IMR-90 (cell line): ENCODE measurements around the gene CES4A. TPM values are rescaled to one million over a fixed set of nuclear protein-coding genes. Genes with fewer than 3 reads are reported as not detected.

Experiments used
- ATAC-seq: fragments of 200-7000 bp; cut with Tn5 transposase; 2 replicates; pipeline ENCODE4 v1.9.1; 2020; ENCODE audit warnings: low read depth, mild to moderate bottlenecking, moderate library complexity
- BruUV-seq: library from RNA; stranded (reverse); fragments of 400-500 nt; replicated peaks from 2 replicates; lab custom pipeline; 2021; lab: Mats Ljungman, UMichigan
- CTCF ChIA-PET: fragments of 300-600 bp; formaldehyde crosslinking; extraction: SDS; loops from one replicate; lab custom pipeline; 2021; ENCODE audit warnings: antibody characterized with exemption; lab: Yijun Ruan, JAX
- POLR2A ChIA-PET: fragments of 300-600 bp; sonication (Branson Sonifier 250); formaldehyde crosslinking; loops from one replicate; lab custom pipeline; 2022; ENCODE audit warnings: antibody characterized with exemption; ENCODE audit not compliant: unreplicated experiment; lab: Charles Lee
- DNase-seq: peaks from one replicate; pipeline ENCODE4 v3.0.0; 2013
- H2AFZ ChIP-seq: replicated peaks from 2 replicates; pipeline ENCODE3; 2013; ENCODE audit warnings: low read length, mild to moderate bottlenecking; ENCODE audit not compliant: poor library complexity
- H2AK5ac ChIP-seq: 2 replicates; pipeline ENCODE4 v1.6.1; 2013; ENCODE audit warnings: low read depth, low read length, inconsistent platforms
- H2AK9ac ChIP-seq: replicated peaks from 2 replicates; pipeline ENCODE3; 2013; ENCODE audit warnings: mild to moderate bottlenecking, low read depth, low read length, moderate library complexity; ENCODE audit not compliant: poor library complexity
- H2BK120ac ChIP-seq: 2 replicates; pipeline ENCODE4 v1.6.1; 2013; ENCODE audit warnings: low read depth, low read length, inconsistent platforms
- H2BK15ac ChIP-seq: 3 replicates; pipeline ENCODE4 v1.6.1; 2013; ENCODE audit warnings: low read depth, low read length, inconsistent platforms
- H2BK20ac ChIP-seq: 2 replicates; pipeline ENCODE4 v1.6.1; 2013; ENCODE audit warnings: low read depth, mild to moderate bottlenecking, inconsistent platforms, low read length, moderate library complexity
- H2BK5ac ChIP-seq: 2 replicates; pipeline ENCODE4 v1.6.1; 2013; ENCODE audit warnings: mild to moderate bottlenecking, low read depth, low read length, inconsistent platforms; ENCODE audit not compliant: poor library complexity, severe bottlenecking
- H3K14ac ChIP-seq: replicated peaks from 2 replicates; pipeline ENCODE4 v1.6.1; 2013; ENCODE audit warnings: low read depth, low read length, inconsistent platforms
- H3K18ac ChIP-seq: 2 replicates; pipeline ENCODE4 v1.6.1; 2013; ENCODE audit warnings: low read depth, low read length, control low read depth
- H3K23ac ChIP-seq: 2 replicates; pipeline ENCODE4 v1.6.1; 2013; ENCODE audit warnings: low read depth, low read length, inconsistent platforms
- H3K27ac ChIP-seq: 2 replicates; pipeline ENCODE4 v1.5.1; 2013; ENCODE audit warnings: mild to moderate bottlenecking, control low read depth, low read length; ENCODE audit not compliant: insufficient read depth
- H3K27me3 ChIP-seq: 2 replicates; pipeline ENCODE4 v1.6.1; 2013; ENCODE audit warnings: low read length; ENCODE audit not compliant: control insufficient read depth, insufficient read depth
- H3K36me3 ChIP-seq: 2 replicates; pipeline ENCODE4 v1.6.1; 2013; ENCODE audit warnings: low read length, mixed read lengths; ENCODE audit not compliant: control insufficient read depth, insufficient read depth
- H3K4ac ChIP-seq: 2 replicates; pipeline ENCODE4 v1.6.1; 2013; ENCODE audit warnings: low read depth, low read length, inconsistent platforms
- H3K4me1 ChIP-seq: 2 replicates; pipeline ENCODE4 v1.6.1; 2013; ENCODE audit warnings: low read length, mixed read lengths; ENCODE audit not compliant: control insufficient read depth, insufficient read depth
- H3K4me2 ChIP-seq: 2 replicates; pipeline ENCODE4 v1.6.1; 2013; ENCODE audit warnings: low read depth, mild to moderate bottlenecking, control low read depth, low read length, moderate library complexity
- H3K4me3 ChIP-seq: 2 replicates; pipeline ENCODE4 v1.5.1; 2013; ENCODE audit warnings: low read depth, mild to moderate bottlenecking, control low read depth, low read length, moderate library complexity; ENCODE audit not compliant: insufficient read depth
- H3K56ac ChIP-seq: 2 replicates; pipeline ENCODE4 v1.6.1; 2013; ENCODE audit warnings: low read length, inconsistent platforms; ENCODE audit not compliant: insufficient read depth; ENCODE audit errors: extremely low read depth
- H3K79me1 ChIP-seq, 2 experiments: 2 replicates each; pipeline ENCODE4 v1.6.1; 2013; ENCODE audit warnings: low read length in 2 of 2, inconsistent platforms in 1 of 2, low read depth in 1 of 2
- H3K9ac ChIP-seq: 2 replicates; pipeline ENCODE4 v1.6.1; 2013; ENCODE audit warnings: low read depth, low read length, control low read depth
- H3K9me1 ChIP-seq: 2 replicates; pipeline ENCODE4 v1.6.1; 2013; ENCODE audit warnings: low read length, inconsistent platforms; ENCODE audit not compliant: insufficient read depth
- H3K9me3 ChIP-seq: 2 replicates; pipeline ENCODE4 v1.6.1; 2013; ENCODE audit warnings: low read length; ENCODE audit not compliant: control insufficient read depth, insufficient read depth
- H4K20me1 ChIP-seq: 2 replicates; pipeline ENCODE4 v1.6.1; 2013; ENCODE audit warnings: low read length, inconsistent platforms; ENCODE audit not compliant: insufficient read depth
- H4K5ac ChIP-seq: 2 replicates; pipeline ENCODE4 v1.6.1; 2013; ENCODE audit warnings: mild to moderate bottlenecking, low read depth, low read length, control low read depth
- H4K8ac ChIP-seq, 2 experiments: 2 replicates each; pipeline ENCODE4 v1.6.1; 2013; ENCODE audit warnings: low read depth in 2 of 2, low read length in 2 of 2, control low read depth in 1 of 2, inconsistent platforms in 1 of 2
- H4K91ac ChIP-seq: 2 replicates; pipeline ENCODE4 v1.6.1; 2013; ENCODE audit warnings: low read depth, low read length, inconsistent platforms; ENCODE audit not compliant: insufficient read depth
- FOS ChIP-seq: fragments of 150-350 bp; IDR thresholded peaks from 2 replicates; pipeline ENCODE4 v1.6.1; 2016; ENCODE audit warnings: low read depth, low read length
- WGBS, 2 experiments: methylation state at CpG; one replicate each; pipeline versions ENCODE4 v1.1.5 to v1.1.7; 2013; ENCODE audit warnings: missing lambda C conversion rate in 2 of 2; ENCODE audit not compliant: insufficient read length in 1 of 2; ENCODE audit errors: extremely low coverage in 2 of 2; 5-methylcytosine and 5-hydroxymethylcytosine counted together
- dilution Hi-C: fragments of 300-500 bp; cut with HindIII; formaldehyde crosslinking; loops from one replicate; pipeline ENCODE4 v1.14.3; 2018; ENCODE audit warnings: low sequenced_read_pairs; ENCODE audit not compliant: unreplicated experiment
- in situ Hi-C: fragments of 300-500 bp; cut with MboI; formaldehyde crosslinking; loops from 3 replicates; pipeline ENCODE4 v1.14.3; 2019; ENCODE audit warnings: low sequenced_read_pairs, inconsistent platforms, mixed read lengths
- intact Hi-C: fragments of 100-400 bp; cut with micrococcal nuclease; formaldehyde crosslinking; loops from 2 replicates; pipeline ENCODE4 v1.10.0; 2022
- polyA plus RNA-seq, 3 experiments: library from polyadenylated mRNA; depleted of rRNA; stranded (reverse); fragments of >200 nt; gene quantifications; 2 replicates each; pipeline ENCODE4 v1.2.3, GENCODE V29; 2012; ENCODE audit warnings: low replicate concordance in 1 of 3
- total RNA-seq: library from RNA; depleted of rRNA; stranded (reverse); fragments of >200 nt; gene quantifications from 2 replicates; pipeline ENCODE4 v1.2.3, GENCODE V29; 2012

The CES4A gene
- total and polyA plus RNA-seq, 2 of the 4 experiments (the other 2 are of a cell fraction), result 0.72 to 4.7 TPM

DNA sequence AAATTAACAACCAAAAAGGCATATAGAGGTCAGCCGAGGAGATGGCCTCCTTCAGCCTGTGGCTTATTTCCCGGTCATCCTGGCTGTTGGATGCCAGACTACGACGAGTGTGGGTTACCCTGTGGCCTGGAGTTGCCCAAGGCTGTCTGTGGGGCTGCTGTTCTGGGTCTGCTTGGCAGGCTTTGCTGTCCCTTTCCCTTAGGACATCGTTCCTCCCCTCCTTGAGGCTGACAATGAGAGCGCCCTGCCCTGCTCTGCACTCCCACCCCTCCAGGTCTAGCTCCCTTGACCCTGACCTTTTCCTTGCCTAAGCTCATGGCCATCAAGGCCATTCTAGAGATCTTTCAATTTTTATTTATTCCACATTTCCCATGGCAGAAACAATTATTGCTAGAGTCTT lies 38.7 kb downstream of the CES4A start:
- H3K23ac ChIP-seq, result no peak overlapping the region
- no peak overlapping the region for H2BK120ac ChIP-seq
- no peak overlapping the region for H3K56ac ChIP-seq
- dilution Hi-C loops (no loop called here), intact Hi-C loops (no loop called here), in situ Hi-C loops (no loop called here)
- no peak overlapping the region for H2BK20ac ChIP-seq
- peaks cover 5 to 14% of the 10 kb centered on the region in 2 experiments; a peak in 3 of 4 replicates for H3K79me1 ChIP-seq
- ATAC-seq, result no peak
- ChIA-PET POLR2A (no interaction called here), CTCF (interaction anchor here (1.4 kb wide), 1 partner anchor 9 kb away, joined by 5 read pairs; no protein-coding TSS in a partner anchor)
- no peak for TF ChIP-seq FOS
- H3K4me3 ChIP-seq, result no peak overlapping the region
- no peak overlapping the region for H3K18ac ChIP-seq
- H3K27ac ChIP-seq, result no peak overlapping the region
- no peak overlapping the region for H3K9ac ChIP-seq
- H4K5ac ChIP-seq, result no peak overlapping the region
- no peaks in the 10 kb centered on the region for H3K9me3 ChIP-seq
- H3K9me1 ChIP-seq, result peaks cover 3% of the 10 kb centered on the region; the same call in 1 of the 2 replicates
- no peak overlapping the region for H4K91ac ChIP-seq
- H3K36me3 ChIP-seq, result peaks cover 4% of the 10 kb centered on the region
- H2AK9ac ChIP-seq, result no peak overlapping the region
- H2AFZ ChIP-seq, result no peak overlapping the region
- no peak overlapping the region for H2AK5ac ChIP-seq
- H4K20me1 ChIP-seq, result peaks cover 21% of the 10 kb centered on the region
- H2BK15ac ChIP-seq, result no peak overlapping the region
- no peaks in the 10 kb centered on the region for H3K27me3 ChIP-seq
- BruUV-seq, result no TSS peak
- no peak overlapping the region for H3K4ac ChIP-seq
- no peak for DNase-seq
- H2BK5ac ChIP-seq, result no peak overlapping the region
- H3K4me1 ChIP-seq, result peaks cover 10% of the 10 kb centered on the region
- no peak overlapping the region for H3K14ac ChIP-seq
- H3K4me2 ChIP-seq, result no peak overlapping the region
- no CpG with 5 or more reads among the region's 6 CpGs for WGBS, 2 experiments
- no peak overlapping the region for H4K8ac ChIP-seq
